Ovary (tissue), 9 donors: Measurements from ENCODE around the gene NREP. TPM values are rescaled to one million over a fixed set of nuclear protein-coding genes. Genes with fewer than 3 reads are reported as not detected.

Source experiments
- DNase-seq, 5 donors: peaks; one replicate each; pipeline ENCODE4 v3.0.0-alpha.2; 2019 to 2020
- H3K27ac ChIP-seq, 2 donors: fragments of 200-600 bp; one replicate each; pipeline versions ENCODE4 v1.5.1 to v1.8.0; 2019 to 2022
- H3K27me3 ChIP-seq: fragments of 200-600 bp; one replicate; pipeline ENCODE4 v1.8.0; 2022
- H3K36me3 ChIP-seq: fragments of 200-600 bp; sonication (generic); one replicate; pipeline ENCODE4 v1.5.1; 2019
- H3K4me1 ChIP-seq: one replicate; pipeline ENCODE4 v1.8.1; 2013; ENCODE audit warnings: mild to moderate bottlenecking, moderate library complexity; ENCODE audit not compliant: insufficient read depth
- H3K4me3 ChIP-seq: fragments of 200-600 bp; sonication (generic); one replicate; pipeline ENCODE4 v1.5.1; 2017
- H3K9me3 ChIP-seq, 2 donors: fragments of 200-600 bp in 1 of 2; sonication (generic) in 1 of 2; one replicate each; pipeline versions ENCODE4 v1.5.1 to v1.8.1; 2013 to 2019; ENCODE audit warnings: mild to moderate bottlenecking in 1 of 2, moderate library complexity in 1 of 2
- CTCF ChIP-seq, 3 donors: fragments of 450-650 bp in 2 of 3; fragments of 200-600 bp in 1 of 3; IDR thresholded peaks; one replicate each; pipeline versions ENCODE4 v1.5.1 to v1.8.0; 2016 to 2022; ENCODE audit warnings: antibody characterized with exemption in 3 of 3, mild to moderate bottlenecking in 1 of 3
- EP300 ChIP-seq: sonication (generic); formaldehyde crosslinking; IDR thresholded peaks from one replicate; pipeline ENCODE4 v1.6.1; 2017; ENCODE audit warnings: antibody characterized with exemption
- POLR2A ChIP-seq: fragments of 450-650 bp; IDR thresholded peaks from one replicate; pipeline ENCODE4 v1.6.1; 2017; ENCODE audit warnings: antibody characterized with exemption, mild to moderate bottlenecking, moderate library complexity
- WGBS, 3 donors: extraction: QIAGEN DNeasy Blood & Tissue Kit in 1 of 3; methylation state at CpG; one replicate each; pipeline versions ENCODE4 v1.1.5 to v1.1.7; 2013 to 2017; 5-methylcytosine and 5-hydroxymethylcytosine counted together
- intact Hi-C, 4 donors: fragments of 100-400 bp; cut with DNase I; formaldehyde crosslinking; loops; one replicate each; pipeline versions ENCODE4 v1.11.0 to v1.15.1; 2022 to 2023
- polyA plus RNA-seq, 2 donors: library from polyadenylated mRNA; stranded (reverse); fragments of 200-250 nt in 1 of 2; fragments of 350-450 nt in 1 of 2; fragmentation: Illumina TruSeq in 1 of 2; extraction: RNeasy Lipid Tissue Mini Kit (QIAGEN cat#74804) in 1 of 2; gene quantifications; one replicate each; pipeline ENCODE4 v1.2.3, GENCODE V29; 2013 to 2014
- total RNA-seq, 7 donors: library from RNA; depleted of rRNA in 2 of 7; stranded (reverse); fragments of >200 nt in 2 of 7; fragmentation: NEBNext Ultra II Directional in 3 of 7; extraction: Animal tissue kit (Norgen Biotek cat#: 25700) in 3 of 7; gene quantifications; one replicate each; pipeline versions ENCODE4 v1.1.0 to v1.2.4, GENCODE V29; 2016 to 2023
- donor health status: DM: no; HTN: no; CAD: no; lungs with moderate emphysema.
- donor health status: DM: no; HTN: no; CAD: no.
- donor health status: Bipolar disorder and iron deficiency.
- donor health status: DM: yes; HTN: yes; CAD: no.
- donor health status: DM: no; HTN: no; CAD: no.
- donor health status: DM: yes; HTN: yes; CAD: no.

The NREP gene
- total and polyA plus RNA-seq, 9 donors = 17.0 to 129 (median 31.2) TPM

GRCh38 chr5:111752426-111752965 is 4.5 kb downstream of the NREP start:
- no peaks in the 10 kb centered on the region for H3K36me3 ChIP-seq
- no peaks in the 10 kb centered on the region for H3K27me3 ChIP-seq
- no peak for TF ChIP-seq EP300
- no peak for TF ChIP-seq POLR2A
- TF ChIP-seq CTCF (IDR thresholded peaks at IDR 0.05) = no peak
- H3K27ac ChIP-seq = no peak overlapping the region
- no peaks in the 10 kb centered on the region for H3K9me3 ChIP-seq
- intact Hi-C loops = no loop called here
- H3K4me3 ChIP-seq = no peak overlapping the region
- DNase-seq = no peak
- 97 to 99% (median 97%) methylated on average over 2 of the region's 2 CpGs for WGBS, 3 donors
- peaks cover 6% of the 10 kb centered on the region for H3K4me1 ChIP-seq

- no peaks in the 10 kb centered on the region for H3K27me3 ChIP-seq
- TF ChIP-seq POLR2A (no peak), EP300 (no peak), CTCF (IDR thresholded peaks at IDR 0.05) (no peak)
- intact Hi-C loops = no loop called here
- 56 to 59% (median 57%) methylated on average over 5 of the region's 5 CpGs for WGBS, 3 donors
- no peaks in the 10 kb centered on the region for H3K9me3 ChIP-seq
- no peak overlapping the region for H3K27ac ChIP-seq
- no peak overlapping the region for H3K4me3 ChIP-seq
- no peaks in the 10 kb centered on the region for H3K4me1 ChIP-seq
- no peak for DNase-seq
- no peaks in the 10 kb centered on the region for H3K36me3 ChIP-seq
Measured at GRCh38 chr5:111749303-111750026, 7.5 kb downstream of the NREP start.

GRCh38 chr5:111748304-111748763 is 8.7 kb downstream of the NREP start:
- Histone ChIP-seq H3K4me3 (no peak overlapping the region), H3K36me3 (no peaks in the 10 kb centered on the region), H3K4me1 (no peaks in the 10 kb centered on the region), H3K27me3 (no peaks in the 10 kb centered on the region), H3K27ac (no peak overlapping the region), H3K9me3 (no peaks in the 10 kb centered on the region)
- intact Hi-C loops = no loop called here
- no peak for DNase-seq
- 42 to 63% (median 51%) methylated on average over 3 of the region's 3 CpGs for WGBS, 3 donors
- TF ChIP-seq POLR2A (no peak), CTCF (IDR thresholded peaks at IDR 0.05) (no peak), EP300 (no peak)

GRCh38 chr5:111747337-111747736 is 9.7 kb downstream of the NREP start:
- no peaks in the 10 kb centered on the region for H3K4me1 ChIP-seq
- TF ChIP-seq CTCF (IDR thresholded peaks at IDR 0.05) (no peak), EP300 (no peak), POLR2A (no peak)

More at GRCh38 chr5:111747337-111747736, 9.7 kb downstream of the NREP start:
- intact Hi-C loops = no loop called here
- no peaks in the 10 kb centered on the region for H3K9me3 ChIP-seq
- H3K36me3 ChIP-seq = no peaks in the 10 kb centered on the region
- no peak for DNase-seq
- H3K27ac ChIP-seq = no peak overlapping the region
- no peak overlapping the region for H3K4me3 ChIP-seq
- 52 to 57% (median 53%) methylated on average over 2 of the region's 2 CpGs for WGBS, 3 donors
- no peaks in the 10 kb centered on the region for H3K27me3 ChIP-seq
